ENCODE data around the gene ARHGEF37. TPM values are rescaled to one million over a fixed set of nuclear protein-coding genes. Genes with fewer than 3 reads are reported as not detected.

ARHGEF37 gene
- total RNA-seq, 1 donor from 2014 or later, result 1.5 TPM

DNA sequence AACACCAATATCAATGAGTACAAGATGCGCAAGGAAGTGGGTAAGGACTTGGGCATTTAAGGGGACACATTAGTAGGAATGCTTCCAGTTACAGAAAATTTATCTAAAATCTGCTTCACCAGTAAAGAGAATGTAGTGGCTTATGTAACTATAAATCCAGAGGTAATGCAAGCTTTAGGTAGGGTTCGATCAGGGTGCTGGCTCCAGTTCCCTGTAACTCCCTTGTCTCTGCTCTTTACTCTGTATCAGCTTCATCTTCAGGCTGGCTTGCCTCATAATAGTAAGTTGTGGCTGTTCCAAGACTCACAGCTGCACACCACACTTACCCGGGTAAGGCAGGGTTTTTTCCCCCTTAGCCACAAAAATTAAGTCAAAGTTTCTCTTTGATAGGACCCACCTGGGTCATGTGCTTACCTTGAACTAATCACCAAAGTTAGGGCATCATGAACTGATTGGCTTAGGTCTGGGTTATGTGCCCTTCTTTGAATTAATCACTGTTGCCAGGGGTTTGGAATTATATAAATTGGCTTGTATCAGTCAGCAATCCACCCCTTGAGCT lies 35.5 kb downstream of the ARHGEF37 start:
- no peaks in the 10 kb centered on the region for H3K9me3 Mint-ChIP-seq
- intact Hi-C loops (cut with micrococcal nuclease), result loop anchor here (5.0 kb wide), 1 partner anchor 35 kb away; the partner anchor contains the start of gene ARHGEF37
- H3K4me3 Mint-ChIP-seq, result no peak overlapping the region
- no peaks in the 10 kb centered on the region for H3K27me3 Mint-ChIP-seq
- no peaks in the 10 kb centered on the region for H3K36me3 Mint-ChIP-seq (ENCODE audit: low read depth)
- DNase-seq, result no peak
- no peak overlapping the region for H3K27ac Mint-ChIP-seq
- peaks cover 7% of the 10 kb centered on the region for H3K4me1 Mint-ChIP-seq

DNA sequence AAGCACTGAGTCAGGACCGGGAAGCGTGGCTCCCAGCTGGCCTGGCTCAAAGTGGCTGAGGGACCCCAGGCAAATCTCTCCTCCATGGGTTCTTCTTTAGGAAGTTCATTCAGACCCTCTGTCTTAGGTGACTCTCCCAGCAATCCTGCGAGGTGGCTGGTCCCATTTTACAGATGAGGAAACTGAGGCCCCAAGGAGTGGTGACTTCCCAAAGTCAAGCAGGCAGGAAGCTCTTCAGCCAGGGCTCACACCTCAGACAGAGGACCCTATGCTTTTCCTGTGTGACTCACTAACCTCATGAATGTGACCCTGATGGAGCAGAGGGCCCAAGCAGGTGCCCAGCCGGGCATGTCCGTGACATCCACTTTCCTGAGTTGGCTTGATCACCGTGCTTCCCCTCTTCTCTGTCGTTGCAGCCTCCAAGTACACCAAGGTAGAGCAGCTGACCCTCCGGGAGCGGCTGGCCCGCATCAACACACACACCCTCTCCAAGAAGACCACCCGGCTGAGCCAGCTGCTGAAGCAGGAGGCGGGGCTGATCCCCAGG lies 36.5 kb downstream of the ARHGEF37 start:
- DNase-seq, result no peak
- H3K27me3 Mint-ChIP-seq, result no peaks in the 10 kb centered on the region
- no peak overlapping the region for H3K4me3 Mint-ChIP-seq
- H3K4me1 Mint-ChIP-seq, result peaks cover 9% of the 10 kb centered on the region
- H3K9me3 Mint-ChIP-seq, result no peaks in the 10 kb centered on the region
- no peaks in the 10 kb centered on the region for H3K36me3 Mint-ChIP-seq (ENCODE audit: low read depth)
- H3K27ac Mint-ChIP-seq, result no peak overlapping the region
- intact Hi-C loops (cut with micrococcal nuclease), result loop anchor here (5.0 kb wide), 1 partner anchor 36 kb away; the partner anchor contains the start of gene ARHGEF37

DNA sequence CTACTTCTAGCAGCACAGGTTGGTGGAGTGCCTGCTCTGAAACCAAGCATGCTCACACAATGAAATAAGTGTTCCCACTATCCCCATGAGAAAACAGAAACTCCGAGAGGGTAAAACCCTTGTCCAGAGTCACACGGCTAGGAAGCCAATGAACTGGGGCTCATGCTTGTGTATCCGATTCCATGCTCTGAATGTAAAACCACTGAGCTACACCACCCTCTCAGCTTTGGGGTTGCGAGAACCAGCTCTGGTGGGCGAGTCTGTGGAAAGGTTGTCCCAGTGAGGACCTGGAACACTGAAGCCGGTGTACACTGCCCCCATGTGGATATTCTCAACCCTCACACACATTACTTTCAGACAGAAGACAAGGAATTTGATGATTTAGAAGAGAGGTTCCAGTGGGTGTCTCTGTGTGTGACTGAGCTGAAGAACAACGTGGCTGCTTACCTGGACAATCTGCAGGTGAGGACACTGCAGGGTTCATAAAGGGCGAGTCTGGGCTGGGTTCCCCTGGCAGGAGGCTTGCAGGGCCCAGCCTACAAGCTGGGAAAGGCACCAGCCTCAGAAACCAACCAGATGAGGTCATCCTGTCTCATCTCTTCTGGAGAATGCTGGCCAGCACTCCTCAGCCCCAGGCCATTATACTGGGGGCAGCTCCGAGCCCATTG lies 37.4 kb downstream of the ARHGEF37 start:
- H3K4me1 Mint-ChIP-seq, result peaks cover 10% of the 10 kb centered on the region
- no peak overlapping the region for H3K4me3 Mint-ChIP-seq
- no peaks in the 10 kb centered on the region for H3K36me3 Mint-ChIP-seq (ENCODE audit: low read depth)
- no peak overlapping the region for H3K27ac Mint-ChIP-seq
- H3K27me3 Mint-ChIP-seq, result no peaks in the 10 kb centered on the region
- DNase-seq, result peak; percentile 73
- H3K9me3 Mint-ChIP-seq, result no peaks in the 10 kb centered on the region
- intact Hi-C loops (cut with micrococcal nuclease), result loop anchor here (5.0 kb wide), 1 partner anchor 36 kb away; the partner anchor contains the start of gene ARHGEF37

GRCh38 chr5:149621415-149622098 lies 40.3 kb downstream of the ARHGEF37 start:
- Mint-ChIP-seq H3K4me1 (peaks cover 10% of the 10 kb centered on the region), H3K27me3 (no peaks in the 10 kb centered on the region), H3K27ac (no peak overlapping the region), H3K36me3 (ENCODE audit: low read depth) (no peaks in the 10 kb centered on the region), H3K9me3 (no peaks in the 10 kb centered on the region), H3K4me3 (no peak overlapping the region)
- DNase-seq, result no peak
- intact Hi-C loops (cut with micrococcal nuclease), result no loop called here

- H3K36me3 Mint-ChIP-seq (ENCODE audit: low read depth), result no peaks in the 10 kb centered on the region
- intact Hi-C loops (cut with micrococcal nuclease), result no loop called here
Observed at GRCh38 chr5:149622466-149622865, 41.2 kb downstream of the ARHGEF37 start.

DNA sequence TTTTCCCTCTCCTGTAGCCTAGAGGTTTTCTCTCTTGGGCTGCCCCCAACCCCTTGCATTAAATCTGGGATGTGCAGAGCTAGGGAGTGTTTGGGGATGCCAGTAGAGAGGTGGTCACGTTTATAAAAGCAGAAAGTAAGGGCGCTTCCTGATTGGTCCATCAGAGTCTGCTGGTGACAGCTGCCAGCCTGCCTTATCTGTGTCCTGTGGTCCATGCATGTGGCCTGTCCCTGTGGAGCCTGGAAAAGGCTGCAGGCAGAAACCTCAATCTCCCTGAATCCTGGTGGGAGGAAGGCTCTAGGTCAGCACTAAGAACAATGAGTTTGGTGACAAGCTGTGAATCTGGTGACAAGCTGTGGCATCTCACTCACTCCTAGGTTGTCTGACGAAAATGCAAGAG lies 42.2 kb downstream of the ARHGEF37 start:
- Mint-ChIP-seq H3K4me3 (no peak overlapping the region), H3K27ac (no peak overlapping the region), H3K9me3 (no peaks in the 10 kb centered on the region), H3K4me1 (peaks cover 3% of the 10 kb centered on the region), H3K27me3 (no peaks in the 10 kb centered on the region), H3K36me3 (ENCODE audit: low read depth) (no peaks in the 10 kb centered on the region)
- no peak for DNase-seq
- intact Hi-C loops (cut with micrococcal nuclease), result no loop called here

More at GRCh38 chr5:149622466-149622865, 41.2 kb downstream of the ARHGEF37 start:
- Mint-ChIP-seq H3K27me3 (no peaks in the 10 kb centered on the region), H3K4me1 (peaks cover 3% of the 10 kb centered on the region), H3K9me3 (no peaks in the 10 kb centered on the region), H3K27ac (no peak overlapping the region), H3K4me3 (no peak overlapping the region)
- DNase-seq, result no peak

DNA sequence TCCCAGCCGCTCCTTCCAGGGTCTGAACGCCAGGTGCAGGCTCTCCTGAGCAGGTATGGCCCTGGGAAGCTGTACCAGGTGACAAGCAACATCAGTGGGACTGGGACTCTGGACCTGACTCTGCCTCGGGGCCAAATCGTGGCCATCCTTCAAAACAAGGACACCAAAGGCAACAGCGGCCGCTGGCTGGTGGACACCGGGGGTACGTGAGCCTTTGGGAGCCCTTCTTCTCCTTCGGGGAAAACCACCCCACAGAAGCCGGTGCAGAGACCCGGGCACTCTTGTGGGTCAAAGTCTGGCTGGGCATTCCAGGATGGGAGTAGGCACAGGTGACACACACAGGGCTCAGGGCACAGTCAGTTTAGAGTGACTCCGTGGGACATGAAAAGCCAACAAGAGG lies 45.8 kb downstream of the ARHGEF37 start:
- Mint-ChIP-seq H3K27ac (no peak overlapping the region), H3K27me3 (no peaks in the 10 kb centered on the region), H3K4me3 (no peak overlapping the region), H3K4me1 (peaks cover 3% of the 10 kb centered on the region), H3K9me3 (no peaks in the 10 kb centered on the region), H3K36me3 (ENCODE audit: low read depth) (no peaks in the 10 kb centered on the region)
- intact Hi-C loops (cut with micrococcal nuclease), result no loop called here
- DNase-seq, result no peak

DNA sequence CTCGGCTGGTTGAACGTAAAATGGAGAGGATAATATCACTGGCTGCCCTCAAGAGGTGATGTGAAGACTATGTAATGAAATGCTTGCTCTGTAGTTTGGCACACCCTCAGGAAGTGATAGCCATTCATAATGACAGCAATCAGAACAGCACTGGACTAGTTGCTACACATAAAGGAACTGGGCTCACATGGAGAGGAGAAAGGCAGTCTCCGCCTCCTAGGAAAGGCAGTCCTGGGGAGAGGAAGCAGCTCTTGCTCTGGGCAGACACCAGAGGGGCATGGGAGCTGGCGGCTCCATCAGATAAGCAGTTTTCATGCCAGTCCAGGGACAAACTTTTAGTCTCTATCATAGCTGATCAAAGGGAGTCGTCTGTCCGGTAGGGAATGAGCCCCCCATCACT lies 46.9 kb downstream of the ARHGEF37 start:
- Mint-ChIP-seq H3K9me3 (no peaks in the 10 kb centered on the region), H3K27ac (no peak overlapping the region), H3K4me3 (no peak overlapping the region), H3K27me3 (no peaks in the 10 kb centered on the region), H3K4me1 (peaks cover 7% of the 10 kb centered on the region), H3K36me3 (ENCODE audit: low read depth) (no peaks in the 10 kb centered on the region)
- intact Hi-C loops (cut with micrococcal nuclease), result no loop called here
- no peak for DNase-seq

GRCh38 chr5:149628846-149629388 lies 47.6 kb downstream of the ARHGEF37 start:
- intact Hi-C loops (cut with micrococcal nuclease), result no loop called here
- H3K9me3 Mint-ChIP-seq, result no peaks in the 10 kb centered on the region
- no peaks in the 10 kb centered on the region for H3K27me3 Mint-ChIP-seq
- H3K27ac Mint-ChIP-seq, result no peak overlapping the region
- no peaks in the 10 kb centered on the region for H3K36me3 Mint-ChIP-seq (ENCODE audit: low read depth)
- peaks cover 10% of the 10 kb centered on the region for H3K4me1 Mint-ChIP-seq
- no peak for DNase-seq
- H3K4me3 Mint-ChIP-seq, result no peak overlapping the region

- Mint-ChIP-seq H3K9me3 (no peaks in the 10 kb centered on the region), H3K4me1 (peaks cover 10% of the 10 kb centered on the region), H3K36me3 (ENCODE audit: low read depth) (no peaks in the 10 kb centered on the region), H3K27me3 (no peaks in the 10 kb centered on the region), H3K27ac (no peak overlapping the region), H3K4me3 (no peak overlapping the region)
- DNase-seq, result no peak
- intact Hi-C loops (cut with micrococcal nuclease), result no loop called here
Observed at GRCh38 chr5:149629421-149629820, 48.1 kb downstream of the ARHGEF37 start.

DNA sequence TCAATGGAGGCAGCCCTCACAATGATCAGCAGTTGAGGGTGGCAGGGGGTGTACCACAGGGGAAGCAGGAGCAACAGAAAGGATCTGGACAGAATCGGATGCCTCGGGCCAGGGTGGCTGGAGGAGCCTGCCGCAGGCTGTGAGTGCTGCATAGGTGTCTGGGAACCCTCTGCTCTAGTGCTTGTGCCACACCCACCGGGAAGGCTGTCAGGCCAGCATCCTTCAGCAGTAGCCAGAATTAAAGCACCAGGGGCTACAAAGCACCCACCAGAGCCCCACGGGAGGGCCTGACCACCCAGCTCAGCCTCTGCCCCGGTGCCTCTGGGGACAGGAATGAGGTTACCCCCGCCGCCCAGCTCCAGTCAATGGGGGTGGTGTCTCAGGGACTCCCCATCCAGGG lies 49.0 kb downstream of the ARHGEF37 start:
- no peak for DNase-seq
- H3K4me1 Mint-ChIP-seq, result peaks cover 10% of the 10 kb centered on the region
- H3K9me3 Mint-ChIP-seq, result no peaks in the 10 kb centered on the region
- no peak overlapping the region for H3K4me3 Mint-ChIP-seq
- intact Hi-C loops (cut with micrococcal nuclease), result no loop called here
- H3K27me3 Mint-ChIP-seq, result no peaks in the 10 kb centered on the region
- no peaks in the 10 kb centered on the region for H3K36me3 Mint-ChIP-seq (ENCODE audit: low read depth)
- no peak overlapping the region for H3K27ac Mint-ChIP-seq

- Mint-ChIP-seq H3K4me1 (peaks cover 10% of the 10 kb centered on the region), H3K36me3 (ENCODE audit: low read depth) (no peaks in the 10 kb centered on the region), H3K27ac (no peak overlapping the region), H3K4me3 (no peak overlapping the region), H3K9me3 (no peaks in the 10 kb centered on the region), H3K27me3 (no peaks in the 10 kb centered on the region)
- DNase-seq, result no peak
- intact Hi-C loops (cut with micrococcal nuclease), result no loop called here
Observed at GRCh38 chr5:149631506-149631905, 50.2 kb downstream of the ARHGEF37 start.

DNA sequence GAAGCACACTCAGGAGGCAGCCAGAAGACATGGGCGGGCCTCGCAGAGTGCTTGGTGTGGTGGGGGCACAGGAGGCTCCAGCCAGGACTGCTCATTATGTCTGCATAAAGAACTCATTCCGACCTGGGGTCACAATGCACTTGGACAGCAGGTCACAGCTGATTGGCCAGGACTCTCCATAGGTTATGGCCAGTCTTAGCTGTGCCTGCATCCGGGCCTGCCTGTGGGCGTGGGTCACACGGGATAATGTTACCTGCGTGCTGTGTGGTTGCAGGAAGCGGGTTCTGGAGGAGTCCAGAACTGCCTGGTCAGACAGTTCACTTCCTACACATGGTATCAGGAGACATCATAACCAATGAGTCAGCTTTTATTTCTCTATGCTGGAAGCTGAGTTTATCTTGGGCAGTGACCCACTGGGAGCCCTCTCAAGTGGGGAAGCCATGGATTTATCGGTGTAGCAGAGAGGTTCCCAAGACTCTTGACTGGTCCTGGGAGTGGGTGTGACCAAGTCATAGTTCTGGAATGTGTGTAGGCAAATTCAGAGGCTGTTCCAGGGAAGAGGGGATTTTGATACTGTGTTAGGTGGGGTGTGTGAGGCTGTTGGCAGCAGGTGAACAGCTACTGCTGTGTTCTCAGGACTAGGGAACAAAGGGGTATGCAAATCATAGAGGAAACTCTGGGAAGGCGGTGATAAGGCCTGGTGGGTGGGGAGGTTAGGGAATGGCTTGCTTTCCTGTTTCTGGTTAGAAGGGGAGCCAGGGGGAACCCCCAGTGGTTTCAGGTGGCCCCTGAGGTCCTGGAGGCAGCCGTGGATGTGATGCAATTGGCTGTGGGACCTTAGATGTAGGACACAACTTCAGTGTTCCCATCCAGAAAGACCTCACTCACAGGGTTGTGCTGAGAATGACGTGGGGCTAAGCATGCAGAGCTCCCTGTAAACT lies 51.3 kb downstream of the ARHGEF37 start:
- intact Hi-C loops (cut with micrococcal nuclease), result loop anchor here (2.0 kb wide), 1 partner anchor 20 kb away; no protein-coding TSS in a partner anchor
- no peak for DNase-seq
- Mint-ChIP-seq H3K4me3 (no peak overlapping the region), H3K27me3 (no peaks in the 10 kb centered on the region), H3K9me3 (no peaks in the 10 kb centered on the region), H3K36me3 (ENCODE audit: low read depth) (no peaks in the 10 kb centered on the region), H3K27ac (peak overlapping the region; percentile 22), H3K4me1 (peaks cover 10% of the 10 kb centered on the region)
